Testis (tissue), 3 donors: ENCODE data around the gene SPATA19. TPM values are rescaled to one million over a fixed set of nuclear protein-coding genes. Genes with fewer than 3 reads are reported as not detected.

ENCODE experiments used
- DNase-seq: peaks from one replicate; pipeline ENCODE4 v3.0.0-alpha.2; 2019
- H3K27ac ChIP-seq, 2 donors: fragments of 200-600 bp; sonication (generic); one replicate each; pipeline ENCODE4 v1.5.1; 2019
- H3K27me3 ChIP-seq: fragments of 200-600 bp; sonication (generic); one replicate; pipeline ENCODE4 v1.5.1; 2019
- H3K36me3 ChIP-seq: fragments of 200-600 bp; sonication (generic); one replicate; pipeline ENCODE4 v1.5.1; 2017; ENCODE audit warnings: low read depth; ENCODE audit errors: missing control alignments
- H3K4me1 ChIP-seq: fragments of 200-600 bp; sonication (generic); one replicate; pipeline ENCODE4 v1.5.1; 2019
- H3K4me3 ChIP-seq, 2 donors: fragments of 200-600 bp; sonication (generic); one replicate each; pipeline ENCODE4 v1.5.1; 2017 to 2019
- H3K9me3 ChIP-seq: fragments of 200-600 bp; sonication (generic); one replicate; pipeline ENCODE4 v1.5.1; 2017
- CTCF ChIP-seq, 3 experiments: fragments of 450-650 bp in 2 of 3; fragments of 200-600 bp in 1 of 3; sonication (generic) in 1 of 3; IDR thresholded peaks; one replicate each; pipeline ENCODE4 v1.5.1; 2016 to 2019; ENCODE audit warnings: antibody characterized with exemption in 3 of 3, mild to moderate bottlenecking in 2 of 3, moderate library complexity in 1 of 3
- POLR2A ChIP-seq: fragments of 450-650 bp; IDR thresholded peaks from one replicate; pipeline ENCODE4 v1.6.1; 2017; ENCODE audit warnings: antibody characterized with exemption, mild to moderate bottlenecking, moderate library complexity
- WGBS, 2 donors: methylation state at CpG; one replicate each; pipeline ENCODE4 v1.1.5; 2018; 5-methylcytosine and 5-hydroxymethylcytosine counted together
- intact Hi-C: fragments of 100-400 bp; cut with DNase I; formaldehyde crosslinking; loops from one replicate; pipeline ENCODE4 v1.15.1; 2023; ENCODE audit warnings: low total_unique reads
- polyA plus RNA-seq: library from polyadenylated mRNA; stranded (reverse); fragments of 350-450 nt; fragmentation: Illumina TruSeq; extraction: RNeasy Lipid Tissue Mini Kit (QIAGEN cat#74804); gene quantifications from one replicate; pipeline ENCODE4 v1.2.3, GENCODE V29; 2014; ENCODE audit warnings: low read depth, low replicate concordance; ENCODE audit not compliant: insufficient read depth
- total RNA-seq, 2 donors: library from RNA; depleted of rRNA; stranded (reverse); fragments of >200 nt; gene quantifications; one replicate each; pipeline ENCODE4 v1.2.3, GENCODE V29; 2016

Gene SPATA19
- total and polyA plus RNA-seq, 3 donors from 2014 or later = 43.4 to 154 (median 142) TPM

GRCh38 chr11:133828871-133829270 lies 16.4 kb downstream of the SPATA19 start:
- no peak overlapping the region for H3K4me3 ChIP-seq
- no peaks in the 10 kb centered on the region for H3K36me3 ChIP-seq
- H3K9me3 ChIP-seq = no peaks in the 10 kb centered on the region
- H3K27me3 ChIP-seq = no peaks in the 10 kb centered on the region
- no peak for DNase-seq
- H3K4me1 ChIP-seq = no peaks in the 10 kb centered on the region
- no peak overlapping the region for H3K27ac ChIP-seq
- intact Hi-C loops = no loop called here
- TF ChIP-seq CTCF (IDR thresholded peaks at IDR 0.05) (no peak), POLR2A (no peak)
- 76 to 82% methylated on average over 5 of the region's 5 CpGs for WGBS, 2 donors

GRCh38 chr11:133827556-133827955 lies 17.8 kb downstream of the SPATA19 start:
- intact Hi-C loops = no loop called here
- Histone ChIP-seq H3K36me3 (no peaks in the 10 kb centered on the region), H3K27ac (no peak overlapping the region), H3K4me3 (no peak overlapping the region), H3K27me3 (no peaks in the 10 kb centered on the region), H3K4me1 (no peaks in the 10 kb centered on the region), H3K9me3 (no peaks in the 10 kb centered on the region)
- no peak for TF ChIP-seq POLR2A
- TF ChIP-seq CTCF (IDR thresholded peaks at IDR 0.05) = no peak
- no peak for DNase-seq
- WGBS, 2 donors = 88 to 94% methylated on average over 3 of the region's 3 CpGs

GRCh38 chr11:133826866-133827265 lies 18.4 kb downstream of the SPATA19 start:
- Histone ChIP-seq H3K27ac (no peak overlapping the region), H3K4me1 (no peaks in the 10 kb centered on the region), H3K4me3 (no peak overlapping the region), H3K9me3 (no peaks in the 10 kb centered on the region), H3K27me3 (no peaks in the 10 kb centered on the region), H3K36me3 (no peaks in the 10 kb centered on the region)
- no peak for DNase-seq
- TF ChIP-seq CTCF (IDR thresholded peaks at IDR 0.05) = no peak
- no peak for TF ChIP-seq POLR2A
- WGBS, 2 donors = 70 to 78% methylated on average over 4 of the region's 4 CpGs
- intact Hi-C loops = no loop called here

- no peaks in the 10 kb centered on the region for H3K27me3 ChIP-seq
Observed at GRCh38 chr11:133825666-133826065, 19.6 kb downstream of the SPATA19 start.

More at GRCh38 chr11:133825666-133826065, 19.6 kb downstream of the SPATA19 start:
- WGBS, 2 donors = 66 to 82% methylated on average over 3 of the region's 3 CpGs
- TF ChIP-seq POLR2A = no peak
- no peak for TF ChIP-seq CTCF (IDR thresholded peaks at IDR 0.05)
- H3K4me3 ChIP-seq = no peak overlapping the region
- no peak for DNase-seq
- no peak overlapping the region for H3K27ac ChIP-seq
- intact Hi-C loops = no loop called here
- H3K4me1 ChIP-seq = no peaks in the 10 kb centered on the region
- no peaks in the 10 kb centered on the region for H3K9me3 ChIP-seq
- H3K36me3 ChIP-seq = no peaks in the 10 kb centered on the region
